HFF-Myc (cell line): ENCODE results near the gene MAST3.

Experiments used
- DNase-seq: peaks from one replicate; pipeline ENCODE4 v3.0.0-alpha.2; 2011; ENCODE audit warnings: low read depth; ENCODE audit errors: extremely low read depth
- H3K4me3 ChIP-seq: replicated peaks from 2 replicates; pipeline ENCODE4 v1.5.1; 2011; ENCODE audit warnings: low read depth, mild to moderate bottlenecking, control low read depth, low read length
- CTCF ChIP-seq: IDR thresholded peaks from 2 replicates; pipeline ENCODE4 v1.5.1; 2012; ENCODE audit warnings: mild to moderate bottlenecking, low read depth, low read length, control low read depth; ENCODE audit errors: missing control alignments

MAST3 gene

GRCh38 chr19:18176367-18177310 lies 79.1 kb downstream of the MAST3 start:
- TF ChIP-seq CTCF, result no peak
- H3K4me3 ChIP-seq, result no peak overlapping the region
- DNase-seq, result no peak

GRCh38 chr19:18179957-18180356 lies 82.4 kb downstream of the MAST3 start:
- no peak overlapping the region for H3K4me3 ChIP-seq
- TF ChIP-seq CTCF, result no peak
- DNase-seq, result no peak

DNA sequence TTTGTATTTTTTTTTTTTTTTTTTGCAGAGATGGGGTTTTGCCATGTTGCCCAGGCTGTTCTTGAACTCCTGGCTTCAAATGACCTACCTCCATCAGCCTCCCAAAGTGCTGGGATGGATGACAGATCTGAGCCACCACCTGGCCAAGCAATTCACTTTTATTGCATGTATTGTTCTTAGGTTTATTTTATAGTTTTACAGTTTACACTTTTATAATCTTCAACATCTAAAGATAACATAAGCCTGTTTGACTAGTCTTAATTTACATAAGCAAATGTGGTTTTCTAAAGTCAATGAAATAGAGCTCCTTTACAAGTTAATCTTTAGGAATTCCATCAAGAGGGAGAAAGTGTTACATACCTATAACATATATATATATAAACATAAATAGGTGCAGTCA lies 86.0 kb downstream of the MAST3 start:
- DNase-seq, result no peak

GRCh38 chr19:18185538-18185937 lies 88.0 kb downstream of the MAST3 start:
- TF ChIP-seq CTCF, result no peak

More for the DNA sequence above, 86.0 kb downstream of the MAST3 start:
- no peak for TF ChIP-seq CTCF
- H3K4me3 ChIP-seq, result no peak overlapping the region

DNA sequence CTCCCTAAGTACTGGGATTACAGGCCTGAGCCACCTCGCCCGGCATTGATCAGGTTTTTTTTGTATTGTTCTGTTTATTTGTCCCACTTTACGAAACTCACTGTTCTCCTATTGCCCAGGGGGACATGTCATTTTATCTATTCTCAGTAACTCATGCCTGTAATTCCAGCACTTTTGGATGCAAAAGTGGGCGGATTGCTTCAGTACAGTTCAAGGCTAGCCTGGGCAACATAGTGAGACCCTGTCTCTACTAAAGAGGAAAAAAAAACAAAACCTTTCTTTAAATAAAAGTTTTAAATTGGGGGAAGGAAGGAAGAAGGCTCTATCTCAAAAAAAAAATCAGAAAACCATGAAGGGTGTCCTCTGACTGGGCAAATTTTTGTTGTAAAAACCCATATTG lies 92.7 kb downstream of the MAST3 start:
- no peak overlapping the region for H3K4me3 ChIP-seq
- TF ChIP-seq CTCF, result no peak
- no peak for DNase-seq

More at GRCh38 chr19:18185538-18185937, 88.0 kb downstream of the MAST3 start:
- no peak for DNase-seq
- no peak overlapping the region for H3K4me3 ChIP-seq

DNA sequence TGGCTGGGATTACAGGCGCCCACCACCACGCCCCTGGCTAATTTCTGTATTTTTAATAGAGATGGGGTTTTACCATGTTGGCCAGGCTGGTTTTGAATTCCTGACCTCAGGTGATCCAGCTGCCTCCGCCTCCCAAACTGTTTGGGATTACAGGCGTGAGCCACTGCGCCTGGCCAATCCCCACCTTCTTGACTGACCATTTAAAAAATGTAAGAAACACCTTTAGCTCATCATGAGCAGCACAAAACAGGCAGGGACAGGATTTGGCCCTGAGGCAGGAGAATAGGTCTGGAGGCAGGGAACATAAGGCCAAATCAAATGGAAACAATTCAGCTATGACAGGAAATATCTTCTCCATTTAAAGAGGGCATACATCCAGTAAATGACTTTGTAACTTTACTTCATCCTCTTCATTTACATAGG lies 94.1 kb downstream of the MAST3 start:
- TF ChIP-seq CTCF, result no peak
- DNase-seq, result no peak
- H3K4me3 ChIP-seq, result peak overlapping the region; percentile 60
